Fibroblast of the aortic adventitia (primary cell): ENCODE data around the gene FAM83G. TPM values are rescaled to one million over a fixed set of nuclear protein-coding genes. Genes with fewer than 3 reads are reported as not detected.

ENCODE experiments used
- DNase-seq: peaks from one replicate; pipeline ENCODE4 v3.0.0-alpha.2; 2010; ENCODE audit warnings: low read depth
- H3K4me3 ChIP-seq: 2 replicates; pipeline ENCODE4 v1.5.1; 2011; ENCODE audit warnings: low read depth, mild to moderate bottlenecking, control low read depth, low read length, moderate library complexity
- total RNA-seq: library from RNA; depleted of rRNA; stranded (reverse); fragments of >200 nt; gene quantifications from 2 replicates; pipeline ENCODE4 v1.2.3, GENCODE V29; 2012; ENCODE audit warnings: low replicate concordance
- TF ChIP-seq, protein P1 (sequence below): IDR thresholded peaks from 2 replicates; pipeline ENCODE4 v1.5.1; 2011; ENCODE audit warnings: mild to moderate bottlenecking, low read length, control low read depth, inconsistent platforms; ENCODE audit not compliant: insufficient read depth

Gene FAM83G
- total RNA-seq, 1 donor = 9.5 TPM

DNA sequence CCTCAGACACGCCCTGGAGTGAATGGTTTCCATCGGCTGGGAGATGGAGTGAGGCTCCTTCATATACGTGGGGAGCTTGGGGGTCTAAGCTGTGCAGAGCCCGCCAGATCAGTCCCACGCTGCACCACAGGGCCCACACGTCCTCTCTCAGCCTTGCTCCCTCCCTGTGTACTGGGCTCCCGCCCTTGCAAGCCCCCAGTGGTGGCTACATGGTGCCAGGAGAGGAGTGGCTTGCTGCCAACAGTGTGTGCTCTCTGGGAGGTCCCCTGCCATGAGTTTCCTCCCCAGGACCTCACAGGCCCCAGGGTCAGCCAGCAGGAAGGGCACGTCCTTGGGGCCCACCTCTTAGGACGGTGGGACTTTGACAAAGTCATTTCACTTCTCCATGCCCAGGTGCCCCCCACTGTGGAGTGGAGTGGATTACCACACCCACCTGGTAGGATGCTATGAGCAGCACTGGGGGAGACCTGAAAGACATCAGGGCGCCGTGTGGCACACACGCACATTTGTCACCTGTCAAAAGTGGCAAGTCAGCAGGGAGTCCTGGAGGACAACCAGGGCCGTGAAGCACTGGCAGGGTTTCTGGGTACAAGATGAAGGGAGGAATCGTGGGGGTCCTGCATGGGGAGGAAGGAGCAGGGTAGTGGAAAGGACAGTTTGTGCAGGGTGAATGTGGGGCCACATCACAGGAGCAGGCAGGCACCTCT lies 38.9 kb downstream of the FAM83G start:
- DNase-seq = no peak
- no peak overlapping the region for H3K4me3 ChIP-seq
- TF ChIP-seq, protein P1, sequence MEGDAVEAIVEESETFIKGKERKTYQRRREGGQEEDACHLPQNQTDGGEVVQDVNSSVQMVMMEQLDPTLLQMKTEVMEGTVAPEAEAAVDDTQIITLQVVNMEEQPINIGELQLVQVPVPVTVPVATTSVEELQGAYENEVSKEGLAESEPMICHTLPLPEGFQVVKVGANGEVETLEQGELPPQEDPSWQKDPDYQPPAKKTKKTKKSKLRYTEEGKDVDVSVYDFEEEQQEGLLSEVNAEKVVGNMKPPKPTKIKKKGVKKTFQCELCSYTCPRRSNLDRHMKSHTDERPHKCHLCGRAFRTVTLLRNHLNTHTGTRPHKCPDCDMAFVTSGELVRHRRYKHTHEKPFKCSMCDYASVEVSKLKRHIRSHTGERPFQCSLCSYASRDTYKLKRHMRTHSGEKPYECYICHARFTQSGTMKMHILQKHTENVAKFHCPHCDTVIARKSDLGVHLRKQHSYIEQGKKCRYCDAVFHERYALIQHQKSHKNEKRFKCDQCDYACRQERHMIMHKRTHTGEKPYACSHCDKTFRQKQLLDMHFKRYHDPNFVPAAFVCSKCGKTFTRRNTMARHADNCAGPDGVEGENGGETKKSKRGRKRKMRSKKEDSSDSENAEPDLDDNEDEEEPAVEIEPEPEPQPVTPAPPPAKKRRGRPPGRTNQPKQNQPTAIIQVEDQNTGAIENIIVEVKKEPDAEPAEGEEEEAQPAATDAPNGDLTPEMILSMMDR = no peak

DNA sequence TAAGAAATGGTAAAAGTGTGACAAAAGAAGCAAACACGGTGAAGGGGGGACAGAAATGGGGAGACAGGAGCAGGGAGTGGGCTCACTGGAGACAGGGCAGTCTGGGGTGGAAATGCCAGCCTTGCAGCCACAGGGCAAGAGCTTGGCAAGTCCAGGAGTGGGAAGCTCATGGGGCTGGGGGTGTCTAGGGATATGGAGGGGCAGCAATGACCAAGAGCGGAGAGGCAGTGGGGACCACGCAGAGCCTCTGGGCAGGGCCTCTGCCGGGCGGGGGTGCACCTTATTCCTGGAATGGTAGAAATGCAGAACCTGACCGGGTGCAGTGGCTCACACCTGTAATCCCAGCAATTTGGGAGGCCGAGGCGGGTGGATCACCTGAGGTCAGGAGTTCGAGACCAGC lies 40.0 kb downstream of the FAM83G start:
- TF ChIP-seq, protein P1 = no peak
- no peak overlapping the region for H3K4me3 ChIP-seq
- DNase-seq = no peak

DNA sequence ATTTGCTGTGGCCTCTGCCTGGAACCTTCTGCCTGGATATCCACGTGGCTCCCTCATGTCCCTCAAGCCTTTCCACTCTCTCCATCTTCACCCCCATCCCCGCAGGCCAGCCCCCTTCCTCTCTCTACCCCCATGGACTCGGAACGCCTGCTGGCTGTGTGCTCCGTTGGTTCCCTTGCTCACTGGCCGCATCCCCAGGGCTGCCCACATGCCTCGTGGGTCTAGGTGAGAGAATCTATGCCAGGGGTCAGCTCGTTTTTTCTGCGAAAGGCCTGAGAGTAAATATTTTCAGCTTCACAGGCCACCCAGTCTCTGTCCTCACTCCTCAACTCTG lies 40.6 kb downstream of the FAM83G start:
- DNase-seq = no peak
- TF ChIP-seq, protein P1 = no peak
- H3K4me3 ChIP-seq = no peak overlapping the region

DNA sequence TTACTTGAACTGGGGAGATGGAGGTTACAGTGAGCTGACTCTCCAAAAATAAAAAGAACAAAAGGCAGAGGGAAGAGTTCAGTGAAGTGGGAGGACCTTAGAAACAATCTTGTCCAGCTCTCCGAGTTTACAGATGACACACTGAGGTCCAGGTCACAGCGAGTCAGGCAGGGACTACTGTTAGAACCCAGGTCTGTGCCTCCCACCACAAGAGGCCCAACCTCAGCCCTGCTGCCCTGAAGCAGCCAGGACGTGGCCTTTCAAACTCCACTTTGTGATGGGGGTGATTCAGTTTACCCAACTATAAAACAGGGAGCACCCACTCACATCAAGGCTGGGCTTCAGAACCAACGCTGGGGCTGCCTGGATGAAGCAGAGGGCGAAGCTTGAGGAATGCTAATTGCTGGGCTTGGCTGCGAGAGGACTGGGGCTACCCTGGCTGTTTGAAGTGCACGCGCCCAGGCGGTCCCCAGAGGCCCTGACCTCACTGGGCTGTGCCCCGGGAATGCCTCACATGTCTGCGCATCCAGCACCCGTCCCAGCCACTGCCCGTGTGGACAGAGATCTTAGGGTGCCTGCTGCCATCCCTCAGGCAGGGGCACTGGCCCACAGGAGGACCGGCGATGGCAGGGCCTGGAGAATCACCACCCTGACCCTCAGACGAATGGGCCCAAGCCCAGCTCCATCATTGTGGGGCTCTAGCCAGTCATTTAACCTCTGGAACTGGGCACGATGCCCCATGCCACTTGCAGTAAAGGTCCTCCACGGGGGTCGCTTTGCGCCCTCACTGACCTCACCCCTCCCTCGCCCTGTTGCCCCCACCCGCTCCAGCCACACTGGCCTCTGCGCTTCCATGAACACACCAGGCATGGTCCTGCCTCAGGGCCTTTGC lies 41.2 kb downstream of the FAM83G start:
- TF ChIP-seq, protein P1 = no peak
- no peak for DNase-seq
- H3K4me3 ChIP-seq = no peak overlapping the region

DNA sequence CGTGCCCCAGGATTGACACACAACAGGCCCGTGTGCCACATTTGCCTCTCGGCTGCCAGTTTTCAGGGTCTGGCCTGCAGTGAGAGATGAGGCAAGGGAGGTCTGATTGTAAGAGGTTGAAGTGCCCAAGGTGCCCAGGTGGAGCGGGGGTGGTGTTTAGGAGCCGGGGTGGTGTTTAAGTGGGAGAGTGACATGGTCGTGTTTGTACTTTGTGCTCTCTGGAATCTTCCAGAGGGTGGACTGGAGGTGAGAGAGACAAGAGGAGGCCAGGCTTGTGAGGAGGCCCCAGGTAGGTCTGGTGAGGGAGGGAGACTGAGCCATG lies 42.1 kb downstream of the FAM83G start:
- H3K4me3 ChIP-seq = no peak overlapping the region
- TF ChIP-seq, protein P1 = no peak
- no peak for DNase-seq

DNA sequence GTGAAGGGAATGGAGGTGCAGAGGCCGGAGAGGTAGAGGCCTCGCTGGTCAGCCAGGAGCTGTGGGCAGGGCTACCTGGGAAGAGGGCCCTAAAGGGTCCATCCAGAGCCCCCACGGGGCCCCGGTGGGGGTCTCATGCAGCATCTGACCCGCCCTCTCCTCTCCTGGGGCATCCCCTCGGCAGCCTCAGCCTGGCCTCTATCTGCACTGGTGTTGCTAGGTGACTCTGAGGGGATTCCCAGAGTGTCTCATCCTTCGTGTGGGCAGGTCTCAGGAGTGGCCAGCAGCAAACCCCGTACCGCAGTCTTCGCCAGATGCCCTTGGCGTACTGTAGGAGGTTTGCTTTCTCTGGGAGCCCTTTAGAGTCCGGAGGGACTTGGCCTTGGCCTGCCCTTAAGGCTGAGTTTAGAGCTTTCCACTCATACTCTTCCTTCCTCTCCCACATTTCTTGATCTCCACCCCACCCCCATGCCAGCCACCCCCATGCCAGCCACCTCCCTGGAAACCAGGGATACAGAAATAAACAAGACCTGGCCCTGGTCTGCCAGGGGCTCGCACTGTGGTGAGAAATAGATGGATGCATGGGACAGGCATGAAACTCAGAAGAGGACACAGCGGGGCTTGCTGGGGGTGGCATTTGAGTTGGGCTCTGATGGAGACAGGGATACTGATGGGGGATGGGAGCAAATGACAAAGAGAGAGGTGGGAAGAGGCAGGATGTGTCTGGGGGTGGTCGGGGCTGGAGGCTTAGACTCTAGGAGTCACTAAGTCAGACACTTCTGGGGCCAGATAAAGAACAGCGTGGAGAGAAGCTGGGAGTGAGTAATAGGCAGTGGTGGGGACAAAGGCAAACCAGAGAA lies 42.7 kb downstream of the FAM83G start:
- no peak for DNase-seq
- no peak overlapping the region for H3K4me3 ChIP-seq
- TF ChIP-seq, protein P1 = no peak
